NCI-H345 (cell line): Measurements from ENCODE around the gene PGAP3.
A peak's percentile ranks its signal among the peaks of the same experiment; 100 is the strongest.

Experiments
- DNase-seq: peaks from one replicate; lab custom pipeline; 2025; lab: John Stamatoyannopoulos, UW

Gene PGAP3

GRCh38 chr17:39697961-39698360, 10.1 kb upstream of the PGAP3 start:
- no peak for DNase-seq

GRCh38 chr17:39696731-39697130, 8.9 kb upstream of the PGAP3 start:
- no peak for DNase-seq

- DNase-seq = no peak
Measured at GRCh38 chr17:39695089-39695474, 7.2 kb upstream of the PGAP3 start.

- no peak for DNase-seq
Measured at GRCh38 chr17:39694593-39694992, 6.7 kb upstream of the PGAP3 start.

GRCh38 chr17:39688945-39689344, 1.1 kb upstream of the PGAP3 start:
- no peak for DNase-seq

GRCh38 chr17:39688475-39688835, 598 bp upstream of the PGAP3 start:
- no peak for DNase-seq

GRCh38 chr17:39687101-39687545, 734 bp downstream of the PGAP3 start:
- DNase-seq = no peak

GRCh38 chr17:39684369-39685192, 3.3 kb downstream of the PGAP3 start:
- no peak for DNase-seq

- DNase-seq = no peak
Measured at GRCh38 chr17:39683295-39683939, 4.4 kb downstream of the PGAP3 start.

- DNase-seq = no peak
Measured at GRCh38 chr17:39679521-39680192, 8.2 kb downstream of the PGAP3 start.

GRCh38 chr17:39678340-39679116, 9.3 kb downstream of the PGAP3 start:
- DNase-seq = no peak

GRCh38 chr17:39677542-39678339, 10.1 kb downstream of the PGAP3 start:
- DNase-seq = no peak

GRCh38 chr17:39677072-39677471, 10.8 kb downstream of the PGAP3 start:
- no peak for DNase-seq

- DNase-seq = peak; percentile 67
Measured at GRCh38 chr17:39676198-39676819, 11.5 kb downstream of the PGAP3 start.

GRCh38 chr17:39675390-39676082, 12.3 kb downstream of the PGAP3 start:
- DNase-seq = no peak

- DNase-seq = peak; percentile 63
Measured at GRCh38 chr17:39674702-39675389, 13.0 kb downstream of the PGAP3 start.

GRCh38 chr17:39674179-39674578, 13.7 kb downstream of the PGAP3 start:
- no peak for DNase-seq

- DNase-seq = no peak
Measured at GRCh38 chr17:39673335-39674081, 14.3 kb downstream of the PGAP3 start.
